OCI-LY7 (cell line): Measurements from ENCODE around the gene ZNF268.

Experiments used
- EZH2phosphoT487 ChIP-seq: fragments of 200-600 bp; sonication (generic); IDR thresholded peaks from 2 replicates; pipeline ENCODE4 v1.6.1; 2018; ENCODE audit warnings: low read depth, borderline replicate concordance, mild to moderate bottlenecking, mixed run types, antibody characterized with exemption, low read length, moderate library complexity, mixed read lengths
- TF ChIP-seq, protein P1 (sequence below): fragments of 200-600 bp; sonication (generic); conservative IDR thresholded peaks from 2 replicates; pipeline ENCODE4 v1.5.1; 2014; ENCODE audit warnings: mild to moderate bottlenecking, antibody characterized with exemption, low read length, moderate library complexity, mixed read lengths

DNA sequence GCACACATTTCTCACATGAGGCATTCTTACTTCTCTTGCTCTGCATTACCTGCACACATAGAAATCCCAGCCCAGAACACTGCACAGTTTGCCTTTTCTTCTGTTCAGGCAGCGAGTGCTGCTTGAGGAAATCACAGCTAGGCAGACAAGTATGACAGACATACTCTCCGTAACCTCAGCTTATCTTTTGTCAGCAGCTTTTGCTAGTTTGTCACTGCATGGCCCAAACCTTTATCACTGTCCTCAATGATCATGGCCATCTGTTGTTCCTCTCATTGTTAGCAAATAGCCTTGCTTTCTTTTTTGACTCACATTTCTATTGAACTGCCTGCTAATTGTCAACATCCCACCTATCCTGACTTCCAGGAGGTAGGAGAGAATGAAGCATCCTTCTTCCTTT, 45.5 kb upstream of the ZNF268 start:
- TF ChIP-seq, protein P1, sequence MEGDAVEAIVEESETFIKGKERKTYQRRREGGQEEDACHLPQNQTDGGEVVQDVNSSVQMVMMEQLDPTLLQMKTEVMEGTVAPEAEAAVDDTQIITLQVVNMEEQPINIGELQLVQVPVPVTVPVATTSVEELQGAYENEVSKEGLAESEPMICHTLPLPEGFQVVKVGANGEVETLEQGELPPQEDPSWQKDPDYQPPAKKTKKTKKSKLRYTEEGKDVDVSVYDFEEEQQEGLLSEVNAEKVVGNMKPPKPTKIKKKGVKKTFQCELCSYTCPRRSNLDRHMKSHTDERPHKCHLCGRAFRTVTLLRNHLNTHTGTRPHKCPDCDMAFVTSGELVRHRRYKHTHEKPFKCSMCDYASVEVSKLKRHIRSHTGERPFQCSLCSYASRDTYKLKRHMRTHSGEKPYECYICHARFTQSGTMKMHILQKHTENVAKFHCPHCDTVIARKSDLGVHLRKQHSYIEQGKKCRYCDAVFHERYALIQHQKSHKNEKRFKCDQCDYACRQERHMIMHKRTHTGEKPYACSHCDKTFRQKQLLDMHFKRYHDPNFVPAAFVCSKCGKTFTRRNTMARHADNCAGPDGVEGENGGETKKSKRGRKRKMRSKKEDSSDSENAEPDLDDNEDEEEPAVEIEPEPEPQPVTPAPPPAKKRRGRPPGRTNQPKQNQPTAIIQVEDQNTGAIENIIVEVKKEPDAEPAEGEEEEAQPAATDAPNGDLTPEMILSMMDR: no peak
- no peak for TF ChIP-seq EZH2phosphoT487
